ENCODE data around the gene GOT2. TPM values are rescaled to one million over a fixed set of nuclear protein-coding genes. Genes with fewer than 3 reads are reported as not detected.
A peak's percentile ranks its signal among the peaks of the same experiment; 100 is the strongest.

The GOT2 gene
- total RNA-seq, 2 experiments from 2014 or later = 17.4 to 18.7 TPM

GRCh38 chr16:58730724-58731370 is 3.3 kb downstream of the GOT2 start:
- POLR2A ChIA-PET = interaction anchor here (1.3 kb wide), 1 partner anchor 25 kb away, joined by 3 read pairs; no protein-coding TSS in a partner anchor
- CTCF ChIA-PET = interaction anchor here (1.2 kb wide), 2 partner anchors 18 to 25 kb away, joined by 3 to 4 read pairs; no protein-coding TSS in a partner anchor
- Mint-ChIP-seq H3K27ac (no peak overlapping the region), H3K9me3 (no peaks in the 10 kb centered on the region), H3K4me3 (peak overlapping the region; percentile 56), H3K36me3 (ENCODE audit: low read depth) (peaks cover 12% of the 10 kb centered on the region), H3K4me1 (ENCODE audit: low read depth) (peaks cover 53% of the 10 kb centered on the region), H3K27me3 (no peaks in the 10 kb centered on the region)
- ATAC-seq (ENCODE audit: poor library complexity) (no peak), DNase-seq (no peak)
- TF ChIP-seq, protein P1, sequence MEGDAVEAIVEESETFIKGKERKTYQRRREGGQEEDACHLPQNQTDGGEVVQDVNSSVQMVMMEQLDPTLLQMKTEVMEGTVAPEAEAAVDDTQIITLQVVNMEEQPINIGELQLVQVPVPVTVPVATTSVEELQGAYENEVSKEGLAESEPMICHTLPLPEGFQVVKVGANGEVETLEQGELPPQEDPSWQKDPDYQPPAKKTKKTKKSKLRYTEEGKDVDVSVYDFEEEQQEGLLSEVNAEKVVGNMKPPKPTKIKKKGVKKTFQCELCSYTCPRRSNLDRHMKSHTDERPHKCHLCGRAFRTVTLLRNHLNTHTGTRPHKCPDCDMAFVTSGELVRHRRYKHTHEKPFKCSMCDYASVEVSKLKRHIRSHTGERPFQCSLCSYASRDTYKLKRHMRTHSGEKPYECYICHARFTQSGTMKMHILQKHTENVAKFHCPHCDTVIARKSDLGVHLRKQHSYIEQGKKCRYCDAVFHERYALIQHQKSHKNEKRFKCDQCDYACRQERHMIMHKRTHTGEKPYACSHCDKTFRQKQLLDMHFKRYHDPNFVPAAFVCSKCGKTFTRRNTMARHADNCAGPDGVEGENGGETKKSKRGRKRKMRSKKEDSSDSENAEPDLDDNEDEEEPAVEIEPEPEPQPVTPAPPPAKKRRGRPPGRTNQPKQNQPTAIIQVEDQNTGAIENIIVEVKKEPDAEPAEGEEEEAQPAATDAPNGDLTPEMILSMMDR (IDR thresholded peaks at IDR 0.05) = no peak
- Histone ChIP-seq H3K4me1 (ENCODE audit: insufficient read depth, low read length) (peaks cover 15% of the 10 kb centered on the region), H3K4me3 (ENCODE audit: low read length) (no peak overlapping the region), H3K27me3 (ENCODE audit: control insufficient read depth in 1 of 2, insufficient read depth in 2 of 2, low read length in 2 of 2) (no peaks in the 10 kb centered on the region), H3K9me3 (ENCODE audit: control insufficient read depth in 1 of 2, insufficient read depth in 1 of 2, low read length in 2 of 2) (no peaks in the 10 kb centered on the region), H3K27ac (ENCODE audit: low read depth in 1 of 2, low read length in 2 of 2) (no peak overlapping the region), H3K36me3 (ENCODE audit: insufficient read depth, low read length) (no peaks in the 10 kb centered on the region)
- intact Hi-C loops (cut with DNase I, micrococcal nuclease) = loop anchor here in 1 of 2 experiments (5.0 kb wide), 2 partner anchors 44 to 99 kb away; no protein-coding TSS in a partner anchor

- Mint-ChIP-seq H3K36me3 (ENCODE audit: low read depth) (peaks cover 16% of the 10 kb centered on the region), H3K27ac (no peak overlapping the region), H3K27me3 (no peaks in the 10 kb centered on the region), H3K9me3 (no peaks in the 10 kb centered on the region), H3K4me1 (ENCODE audit: low read depth) (peaks cover 39% of the 10 kb centered on the region), H3K4me3 (no peak overlapping the region)
- H3K4me1 ChIP-seq (ENCODE audit: insufficient read depth, low read length) = peaks cover 7% of the 10 kb centered on the region
- H3K27ac ChIP-seq (ENCODE audit: low read depth in 1 of 2, low read length in 2 of 2) = no peak overlapping the region
- ATAC-seq (ENCODE audit: poor library complexity) (no peak), DNase-seq (no peak)
- ChIA-PET CTCF (no interaction called here), POLR2A (no interaction called here)
- no peaks in the 10 kb centered on the region for H3K27me3 ChIP-seq (ENCODE audit: control insufficient read depth in 1 of 2, insufficient read depth in 2 of 2, low read length in 2 of 2)
- H3K36me3 ChIP-seq (ENCODE audit: insufficient read depth, low read length) = peaks cover 4% of the 10 kb centered on the region
- no peaks in the 10 kb centered on the region for H3K9me3 ChIP-seq (ENCODE audit: control insufficient read depth in 1 of 2, insufficient read depth in 1 of 2, low read length in 2 of 2)
- H3K4me3 ChIP-seq (ENCODE audit: low read length) = no peak overlapping the region
- intact Hi-C loops (cut with DNase I, micrococcal nuclease) = no loop called here
- TF ChIP-seq, protein P1 (IDR thresholded peaks at IDR 0.05) = no peak
Measured at GRCh38 chr16:58727796-58728568, 6.1 kb downstream of the GOT2 start.

GRCh38 chr16:58727028-58727781 is 6.9 kb downstream of the GOT2 start:
- intact Hi-C loops (cut with DNase I, micrococcal nuclease) = no loop called here
- no peak for DNase-seq
- no peak overlapping the region for H3K27ac Mint-ChIP-seq

More at GRCh38 chr16:58727028-58727781, 6.9 kb downstream of the GOT2 start:
- Mint-ChIP-seq H3K4me3 (no peak overlapping the region), H3K4me1 (ENCODE audit: low read depth) (peaks cover 31% of the 10 kb centered on the region), H3K36me3 (ENCODE audit: low read depth) (peaks cover 22% of the 10 kb centered on the region), H3K9me3 (no peaks in the 10 kb centered on the region), H3K27me3 (no peaks in the 10 kb centered on the region)
- Histone ChIP-seq H3K27ac (ENCODE audit: low read depth in 1 of 2, low read length in 2 of 2) (no peak overlapping the region), H3K36me3 (ENCODE audit: insufficient read depth, low read length) (peaks cover 7% of the 10 kb centered on the region), H3K9me3 (ENCODE audit: control insufficient read depth in 1 of 2, insufficient read depth in 1 of 2, low read length in 2 of 2) (no peaks in the 10 kb centered on the region), H3K27me3 (ENCODE audit: control insufficient read depth in 1 of 2, insufficient read depth in 2 of 2, low read length in 2 of 2) (no peaks in the 10 kb centered on the region), H3K4me3 (ENCODE audit: low read length) (no peak overlapping the region), H3K4me1 (ENCODE audit: insufficient read depth, low read length) (peaks cover 3% of the 10 kb centered on the region)
- ChIA-PET CTCF (no interaction called here), POLR2A (no interaction called here)
- ATAC-seq (ENCODE audit: poor library complexity) = no peak
- TF ChIP-seq, protein P1 (IDR thresholded peaks at IDR 0.05) = no peak

Data from CD4-positive, alpha-beta T cell (primary cell).